ENCODE results near the gene B4GAT1.
A peak's percentile ranks its signal among the peaks of the same experiment; 100 is the strongest.

Gene B4GAT1

GRCh38 chr11:66337103-66337899 is 10.1 kb downstream of the B4GAT1 start:
- peak; percentile 16 for TF ChIP-seq CTCF (conservative IDR thresholded peaks at IDR 0.05; ENCODE audit: low read depth, low read length)
- peak overlapping the region; percentile 18 for H3K4me3 ChIP-seq (ENCODE audit: low read depth, low read length)
- DNase-seq (ENCODE audit: low read depth) = peak; percentile 69

- peak; percentile 100 for DNase-seq (ENCODE audit: low read depth)
- peak within 1 kb of the TSS; percentile 65 for H3K4me3 ChIP-seq (ENCODE audit: low read depth, low read length)
- TF ChIP-seq CTCF (conservative IDR thresholded peaks at IDR 0.05; ENCODE audit: low read depth, low read length) = peak; percentile 38
These were observed 11.0 kb downstream of the B4GAT1 start, which contains the start of gene RIN1 for GRCh38 chr11:66336234-66337102. TSS of gene RIN1 (minus strand) at chr11:66336434. CDS start at chr11:66336402, 32 bp downstream.

GRCh38 chr11:66335531-66336233 is 11.7 kb downstream of the B4GAT1 start:
- peak overlapping the region; percentile 65 for H3K4me3 ChIP-seq (ENCODE audit: low read depth, low read length)
- no peak for TF ChIP-seq CTCF (conservative IDR thresholded peaks at IDR 0.05; ENCODE audit: low read depth, low read length)
- peak; percentile 84 for DNase-seq (ENCODE audit: low read depth)

GRCh38 chr11:66334605-66335442 is 12.6 kb downstream of the B4GAT1 start:
- H3K4me3 ChIP-seq (ENCODE audit: low read depth, low read length) = peak overlapping the region; percentile 65
- DNase-seq (ENCODE audit: low read depth) = peak; percentile 52
- no peak for TF ChIP-seq CTCF (conservative IDR thresholded peaks at IDR 0.05; ENCODE audit: low read depth, low read length)

GRCh38 chr11:66333896-66334604 is 13.4 kb downstream of the B4GAT1 start:
- TF ChIP-seq CTCF (conservative IDR thresholded peaks at IDR 0.05; ENCODE audit: low read depth, low read length) = no peak
- H3K4me3 ChIP-seq (ENCODE audit: low read depth, low read length) = peak overlapping the region; percentile 65
- DNase-seq (ENCODE audit: low read depth) = no peak

All from choroid plexus epithelial cell (primary cell).